Nephron (organoid): ENCODE data around the gene SHISA7.
A peak's percentile ranks its signal among the peaks of the same experiment; 100 is the strongest.

Source experiments
- H3K27ac Mint-ChIP-seq, 3 experiments: 2 replicates each; pipeline ENCODE4 v1.8.0; 2020; ENCODE audit warnings: mixed read lengths in 3 of 3, mild to moderate bottlenecking in 2 of 3, moderate library complexity in 1 of 3
- H3K27me3 Mint-ChIP-seq: 2 replicates; pipeline ENCODE4 v1.8.0; 2021; ENCODE audit warnings: low read depth, mild to moderate bottlenecking, moderate library complexity, mixed read lengths
- H3K36me3 Mint-ChIP-seq: 2 replicates; pipeline ENCODE4 v1.8.0; 2020; ENCODE audit warnings: low read depth, mixed read lengths
- H3K4me1 Mint-ChIP-seq: 2 replicates; pipeline ENCODE4 v1.8.0; 2020; ENCODE audit warnings: mixed read lengths
- H3K4me3 Mint-ChIP-seq, 3 experiments: 2 replicates each; pipeline ENCODE4 v1.8.0; 2020; ENCODE audit warnings: mild to moderate bottlenecking in 3 of 3, mixed read lengths in 3 of 3, moderate library complexity in 2 of 3
- H3K9me3 Mint-ChIP-seq: 2 replicates; pipeline ENCODE4 v1.8.0; 2020; ENCODE audit warnings: mixed read lengths
- CTCF ChIP-seq, 3 experiments: fragments of 200-600 bp; sonication (generic); IDR thresholded peaks; one replicate each; pipeline ENCODE4 v1.5.0; 2021; ENCODE audit warnings: antibody characterized with exemption in 3 of 3; ENCODE audit not compliant: unreplicated experiment in 3 of 3

SHISA7 gene

GRCh38 chr19:55447421-55448174 is 4.5 kb upstream of the SHISA7 start:
- Mint-ChIP-seq H3K4me1 (peaks cover 11% of the 10 kb centered on the region), H3K27me3 (peaks cover 20% of the 10 kb centered on the region), H3K9me3 (no peaks in the 10 kb centered on the region), H3K4me3 (no peak overlapping the region), H3K36me3 (no peaks in the 10 kb centered on the region), H3K27ac (no peak overlapping the region)
- TF ChIP-seq CTCF (IDR thresholded peaks at IDR 0.05; ENCODE audit: unreplicated experiment in 3 of 3), result no peak

DNA sequence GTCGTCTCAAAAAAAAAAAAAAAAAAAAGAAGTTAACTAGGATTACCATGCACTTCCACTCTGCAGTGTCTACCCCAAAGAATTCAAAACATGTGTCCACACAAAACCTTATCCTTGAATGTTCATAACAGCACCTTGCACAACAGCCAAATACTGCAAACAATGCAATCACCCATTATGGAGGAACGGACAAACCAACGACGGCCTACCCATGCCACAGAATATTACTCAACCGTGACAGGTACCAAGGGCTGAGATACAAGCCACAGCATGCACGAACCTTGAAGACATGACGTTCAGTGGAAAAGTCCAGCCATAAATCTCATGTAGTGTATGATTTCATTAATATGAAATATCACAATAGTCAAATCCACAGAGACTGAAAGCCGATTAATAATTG is 3.0 kb upstream of the SHISA7 start:
- Mint-ChIP-seq H3K4me1 (peaks cover 18% of the 10 kb centered on the region), H3K36me3 (no peaks in the 10 kb centered on the region), H3K4me3 (no peak overlapping the region), H3K27me3 (peaks cover 9% of the 10 kb centered on the region), H3K27ac (no peak overlapping the region), H3K9me3 (peaks cover 3% of the 10 kb centered on the region)
- no peak for TF ChIP-seq CTCF (IDR thresholded peaks at IDR 0.05; ENCODE audit: unreplicated experiment in 3 of 3)

DNA sequence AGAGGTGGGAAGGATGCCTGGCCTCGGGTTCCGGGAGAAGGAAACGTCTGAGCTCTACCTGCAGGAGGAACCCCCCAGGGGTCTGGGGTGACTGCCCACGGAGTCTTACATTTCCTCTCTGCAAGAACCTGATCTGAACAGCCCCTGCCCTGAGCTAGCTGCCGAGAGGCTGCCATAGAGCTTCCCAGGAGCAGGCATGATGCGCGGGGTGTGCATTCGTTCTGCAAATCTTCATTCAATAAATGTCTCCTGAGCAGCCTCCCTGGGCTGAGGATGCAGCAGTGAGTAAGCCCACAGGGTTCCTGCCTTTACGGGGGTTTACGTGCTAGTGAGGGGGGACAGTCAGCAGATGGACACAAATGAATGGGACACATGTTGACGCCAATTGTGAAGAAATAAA is 1.5 kb upstream of the SHISA7 start:
- no peak overlapping the region for H3K4me3 Mint-ChIP-seq

DNA sequence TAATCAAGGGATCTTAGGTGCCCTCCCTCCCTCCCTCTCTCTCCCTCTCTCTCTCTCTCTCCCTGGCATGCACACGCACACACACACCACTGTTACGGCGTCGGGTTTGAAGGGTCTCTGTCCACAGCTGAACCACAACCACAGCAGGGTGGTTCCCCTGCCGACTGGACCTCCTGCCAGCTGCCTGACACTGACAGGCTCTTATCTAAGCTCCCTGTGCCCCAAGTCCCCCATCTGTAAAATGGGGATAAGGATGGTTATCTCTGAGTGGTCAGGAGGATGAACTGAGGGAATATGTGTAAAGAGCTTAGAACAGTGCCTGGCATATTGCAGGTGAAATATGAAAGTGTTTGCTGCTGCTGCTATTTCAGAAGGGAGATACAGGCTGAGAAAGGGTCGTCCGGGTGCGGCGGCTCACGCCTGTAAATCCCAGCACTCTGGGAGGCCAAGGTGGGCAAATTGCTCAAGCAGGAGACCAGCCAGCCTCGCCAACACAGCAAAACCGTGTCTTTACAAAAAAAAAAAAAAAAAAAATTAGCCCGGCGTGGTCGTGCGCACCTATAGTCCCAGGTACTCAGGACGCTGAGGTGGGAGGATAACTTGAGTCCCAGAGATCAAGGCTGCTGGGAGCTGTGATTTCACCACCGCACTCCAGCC is 852 bp upstream of the SHISA7 start:
- Mint-ChIP-seq H3K4me3 (peak overlapping the region; percentile 30 to 66 (median 55)), H3K27me3 (peaks cover 14% of the 10 kb centered on the region), H3K9me3 (peaks cover 9% of the 10 kb centered on the region), H3K36me3 (no peaks in the 10 kb centered on the region), H3K27ac (no peak overlapping the region), H3K4me1 (peaks cover 17% of the 10 kb centered on the region)
- no peak for TF ChIP-seq CTCF (IDR thresholded peaks at IDR 0.05; ENCODE audit: unreplicated experiment in 3 of 3)

More for the DNA sequence above, 1.5 kb upstream of the SHISA7 start:
- peaks cover 7% of the 10 kb centered on the region for H3K27me3 Mint-ChIP-seq
- peaks cover 17% of the 10 kb centered on the region for H3K4me1 Mint-ChIP-seq
- no peak overlapping the region for H3K27ac Mint-ChIP-seq
- peaks cover 6% of the 10 kb centered on the region for H3K9me3 Mint-ChIP-seq
- H3K36me3 Mint-ChIP-seq, result no peaks in the 10 kb centered on the region
- TF ChIP-seq CTCF (IDR thresholded peaks at IDR 0.05; ENCODE audit: unreplicated experiment in 3 of 3), result no peak

GRCh38 chr19:55442372-55442961 is 633 bp downstream of the SHISA7 start:
- no peaks in the 10 kb centered on the region for H3K36me3 Mint-ChIP-seq
- TF ChIP-seq CTCF (IDR thresholded peaks at IDR 0.05; ENCODE audit: unreplicated experiment in 3 of 3), result no peak
- no peak overlapping the region for H3K27ac Mint-ChIP-seq
- peak overlapping the region in 1 of 3 experiments; percentile 49 for H3K4me3 Mint-ChIP-seq
- peaks cover 19% of the 10 kb centered on the region for H3K4me1 Mint-ChIP-seq
- peaks cover 9% of the 10 kb centered on the region for H3K9me3 Mint-ChIP-seq
- peaks cover 27% of the 10 kb centered on the region for H3K27me3 Mint-ChIP-seq
